ENCODE measurements around the gene MYL3. TPM values are rescaled to one million over a fixed set of nuclear protein-coding genes. Genes with fewer than 3 reads are reported as not detected.

Gene MYL3
- polyA plus RNA-seq, 2 of the 4 experiments (the other 2 are of a cell fraction) = 0.25 TPM; not detected in 1

DNA sequence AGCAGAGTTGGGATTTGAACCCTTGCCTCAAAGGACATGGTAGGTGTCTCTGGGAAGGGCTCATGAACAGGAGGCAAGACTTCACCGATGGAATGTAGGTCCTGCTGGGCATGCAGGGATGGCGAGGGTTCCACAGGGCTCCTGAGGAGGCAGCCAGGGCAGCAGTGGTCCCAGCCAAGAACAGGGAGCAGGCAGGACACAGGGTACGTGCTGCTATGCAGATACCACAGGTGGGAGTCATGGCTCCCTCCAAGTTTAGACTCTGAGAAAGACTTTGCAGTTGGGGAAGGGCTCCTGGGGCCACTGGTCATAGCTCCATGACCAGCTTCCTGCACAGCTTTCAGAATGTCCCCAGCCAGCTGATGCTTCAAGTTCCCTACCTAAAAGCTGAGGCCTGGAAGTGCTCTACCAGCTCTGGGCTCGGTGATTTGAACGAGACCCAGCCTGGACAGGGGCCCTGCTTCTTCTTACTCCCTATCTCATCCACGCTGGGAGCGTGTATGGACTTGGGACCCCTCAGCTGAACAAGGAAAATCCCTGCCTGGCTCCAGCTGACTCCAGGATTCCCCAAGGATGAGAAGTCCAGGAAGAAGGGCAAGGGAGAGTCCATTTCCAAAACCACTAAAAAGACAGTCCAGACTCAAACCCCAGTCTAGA, 747 bp downstream of the MYL3 start:
- CTCF ChIA-PET = interaction anchor here (0.8 to 1.2 kb wide), 4 partner anchors 8 to 157 kb away, joined by 3 to 4 read pairs (median 4); no protein-coding TSS in a partner anchor
- FAIRE-seq = no peak

DNA sequence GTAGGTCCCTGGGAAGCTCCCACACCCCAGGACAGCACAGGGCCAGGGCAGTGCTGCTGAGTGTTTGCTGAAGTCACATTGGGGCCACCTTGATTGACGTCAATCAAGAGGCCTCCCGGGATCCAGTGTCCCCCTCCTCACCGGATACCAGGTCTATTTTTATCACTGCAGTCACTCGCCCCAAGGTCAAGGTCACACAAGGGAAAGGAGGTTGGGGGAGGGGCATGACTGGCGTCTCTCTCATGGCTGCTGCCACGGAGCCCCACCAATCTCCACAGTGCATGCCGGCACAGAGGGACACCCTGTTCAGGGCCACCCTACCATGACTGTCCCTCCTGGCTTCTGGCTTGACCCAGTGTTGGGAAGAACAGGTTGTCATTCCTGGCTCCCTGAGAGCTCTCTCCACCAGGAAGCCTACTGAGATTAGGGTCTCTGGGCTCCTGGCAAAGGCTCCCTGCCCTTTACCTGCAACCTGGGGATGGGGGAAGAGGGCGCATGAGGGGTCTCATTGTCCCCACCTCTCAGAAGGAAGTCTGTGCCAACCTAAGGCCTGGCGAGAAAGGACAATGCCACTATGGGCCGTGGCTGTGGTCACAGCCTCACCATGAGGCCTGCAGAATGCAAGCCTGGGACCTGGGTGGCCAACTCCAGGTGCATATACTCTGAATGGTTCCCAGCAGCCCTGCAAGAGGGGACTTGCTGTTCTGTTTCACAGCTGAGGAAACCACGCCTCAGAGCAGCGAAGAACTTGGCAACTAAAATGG, 1.5 kb downstream of the MYL3 start:
- ATAC-seq (no peak), DNase-seq (ENCODE audit: low read depth in 1 of 2, low spot score in 1 of 2) (no peak), FAIRE-seq (no peak)
- ChIA-PET POLR2A (no interaction called here), CTCF (interaction anchor here (0.9 to 1.1 kb wide), 3 partner anchors 10 to 156 kb away, joined by 3 to 4 read pairs (median 4); no protein-coding TSS in a partner anchor)
- TF ChIP-seq RCOR1 (IDR thresholded peaks at IDR 0.05; ENCODE audit: low read depth, low read length) (no peak), HDAC2 (IDR thresholded peaks at IDR 0.05) (no peak), ZC3H11A (IDR thresholded peaks at IDR 0.05) (no peak), ESRRA (IDR thresholded peaks at IDR 0.05; ENCODE audit: borderline replicate concordance, low read length) (no peak), FOSL2 (IDR thresholded peaks at IDR 0.05) (no peak), FOSL2 (CRISPR knock-in tag; IDR thresholded peaks at IDR 0.05) (no peak), ZNF302 (CRISPR knock-in tag; IDR thresholded peaks at IDR 0.05) (no peak), SMC3 (IDR thresholded peaks at IDR 0.05) (no peak), FOXS1 (CRISPR knock-in tag; IDR thresholded peaks at IDR 0.05) (no peak), EHMT2 (IDR thresholded peaks at IDR 0.05; ENCODE audit: low read depth) (no peak), TFCP2L1 (CRISPR knock-in tag; IDR thresholded peaks at IDR 0.05) (no peak)
- TF ChIP-seq, protein P1, sequence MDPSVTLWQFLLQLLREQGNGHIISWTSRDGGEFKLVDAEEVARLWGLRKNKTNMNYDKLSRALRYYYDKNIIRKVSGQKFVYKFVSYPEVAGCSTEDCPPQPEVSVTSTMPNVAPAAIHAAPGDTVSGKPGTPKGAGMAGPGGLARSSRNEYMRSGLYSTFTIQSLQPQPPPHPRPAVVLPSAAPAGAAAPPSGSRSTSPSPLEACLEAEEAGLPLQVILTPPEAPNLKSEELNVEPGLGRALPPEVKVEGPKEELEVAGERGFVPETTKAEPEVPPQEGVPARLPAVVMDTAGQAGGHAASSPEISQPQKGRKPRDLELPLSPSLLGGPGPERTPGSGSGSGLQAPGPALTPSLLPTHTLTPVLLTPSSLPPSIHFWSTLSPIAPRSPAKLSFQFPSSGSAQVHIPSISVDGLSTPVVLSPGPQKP (IDR thresholded peaks at IDR 0.05; ENCODE audit: low read depth, low read length) = no peak
- TF ChIP-seq, protein P2, sequence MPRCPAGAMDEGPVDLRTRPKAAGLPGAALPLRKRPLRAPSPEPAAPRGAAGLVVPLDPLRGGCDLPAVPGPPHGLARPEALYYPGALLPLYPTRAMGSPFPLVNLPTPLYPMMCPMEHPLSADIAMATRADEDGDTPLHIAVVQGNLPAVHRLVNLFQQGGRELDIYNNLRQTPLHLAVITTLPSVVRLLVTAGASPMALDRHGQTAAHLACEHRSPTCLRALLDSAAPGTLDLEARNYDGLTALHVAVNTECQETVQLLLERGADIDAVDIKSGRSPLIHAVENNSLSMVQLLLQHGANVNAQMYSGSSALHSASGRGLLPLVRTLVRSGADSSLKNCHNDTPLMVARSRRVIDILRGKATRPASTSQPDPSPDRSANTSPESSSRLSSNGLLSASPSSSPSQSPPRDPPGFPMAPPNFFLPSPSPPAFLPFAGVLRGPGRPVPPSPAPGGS (IDR thresholded peaks at IDR 0.05) = no peak
- no peak overlapping the region for H3K4me3 ChIP-seq
- no peaks in the 10 kb centered on the region for H3K4me1 ChIP-seq
- no peak overlapping the region for H3K27ac ChIP-seq
- no peak overlapping the region for H3K4me2 ChIP-seq
- 76% methylated on average over 7 of the region's 12 CpGs for WGBS (ENCODE audit: missing lambda C conversion rate)
- no peaks in the 10 kb centered on the region for H3K9me3 ChIP-seq

More for the DNA sequence above, 747 bp downstream of the MYL3 start:
- H3K4me3 ChIP-seq = no peak overlapping the region
- no peak overlapping the region for H3K4me2 ChIP-seq
- no peaks in the 10 kb centered on the region for H3K4me1 ChIP-seq
- TF ChIP-seq RARB (CRISPR knock-in tag; IDR thresholded peaks at IDR 0.05) = no peak
- TF ChIP-seq, protein P3, sequence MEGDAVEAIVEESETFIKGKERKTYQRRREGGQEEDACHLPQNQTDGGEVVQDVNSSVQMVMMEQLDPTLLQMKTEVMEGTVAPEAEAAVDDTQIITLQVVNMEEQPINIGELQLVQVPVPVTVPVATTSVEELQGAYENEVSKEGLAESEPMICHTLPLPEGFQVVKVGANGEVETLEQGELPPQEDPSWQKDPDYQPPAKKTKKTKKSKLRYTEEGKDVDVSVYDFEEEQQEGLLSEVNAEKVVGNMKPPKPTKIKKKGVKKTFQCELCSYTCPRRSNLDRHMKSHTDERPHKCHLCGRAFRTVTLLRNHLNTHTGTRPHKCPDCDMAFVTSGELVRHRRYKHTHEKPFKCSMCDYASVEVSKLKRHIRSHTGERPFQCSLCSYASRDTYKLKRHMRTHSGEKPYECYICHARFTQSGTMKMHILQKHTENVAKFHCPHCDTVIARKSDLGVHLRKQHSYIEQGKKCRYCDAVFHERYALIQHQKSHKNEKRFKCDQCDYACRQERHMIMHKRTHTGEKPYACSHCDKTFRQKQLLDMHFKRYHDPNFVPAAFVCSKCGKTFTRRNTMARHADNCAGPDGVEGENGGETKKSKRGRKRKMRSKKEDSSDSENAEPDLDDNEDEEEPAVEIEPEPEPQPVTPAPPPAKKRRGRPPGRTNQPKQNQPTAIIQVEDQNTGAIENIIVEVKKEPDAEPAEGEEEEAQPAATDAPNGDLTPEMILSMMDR (IDR thresholded peaks at IDR 0.05) = no peak
- TF ChIP-seq SMC3 (IDR thresholded peaks at IDR 0.05) = no peak
- TF ChIP-seq RAD21 (conservative IDR thresholded peaks at IDR 0.05 in 1 of 2, IDR thresholded peaks at IDR 0.05 in 1 of 2) = no peak
- no peak for TF ChIP-seq FOSL2 (IDR thresholded peaks at IDR 0.05)
- no peak for TF ChIP-seq FOSL2 (CRISPR knock-in tag; IDR thresholded peaks at IDR 0.05)
- no peak for TF ChIP-seq ESRRA (IDR thresholded peaks at IDR 0.05; ENCODE audit: borderline replicate concordance, low read length)
- TF ChIP-seq, protein P4, sequence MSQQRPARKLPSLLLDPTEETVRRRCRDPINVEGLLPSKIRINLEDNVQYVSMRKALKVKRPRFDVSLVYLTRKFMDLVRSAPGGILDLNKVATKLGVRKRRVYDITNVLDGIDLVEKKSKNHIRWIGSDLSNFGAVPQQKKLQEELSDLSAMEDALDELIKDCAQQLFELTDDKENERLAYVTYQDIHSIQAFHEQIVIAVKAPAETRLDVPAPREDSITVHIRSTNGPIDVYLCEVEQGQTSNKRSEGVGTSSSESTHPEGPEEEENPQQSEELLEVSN (IDR thresholded peaks at IDR 0.05; ENCODE audit: borderline replicate concordance, low read depth) = no peak
- POLR2A ChIA-PET = no interaction called here
- ATAC-seq (no peak), DNase-seq (ENCODE audit: low read depth in 1 of 2, low spot score in 1 of 2) (no peak)
- 48% methylated on average over 6 of the region's 7 CpGs for WGBS (ENCODE audit: missing lambda C conversion rate)
- no peaks in the 10 kb centered on the region for H3K9me3 ChIP-seq
- H3K27ac ChIP-seq = no peak overlapping the region

Data from A549 (cell line).